HEK293 (cell line): ENCODE measurements around the gene CABLES2.
"Not testable (repeated sequence)": the region's sequence is repeated elsewhere in the genome, so short reads cannot be mapped to it uniquely, and the experiment has no call there.

Experiments used
- BCL11A ChIP-seq: fragments of 450-650 bp; formaldehyde crosslinking; IDR thresholded peaks from 2 replicates; pipeline ENCODE4 v1.5.1; 2016; ENCODE audit warnings: low read depth, missing biosample characterization, missing genetic modification characterization
- CTCF ChIP-seq: fragments of 450-650 bp; formaldehyde crosslinking; IDR thresholded peaks from 2 replicates; pipeline ENCODE4 v1.5.1; 2016; ENCODE audit warnings: missing biosample characterization, missing genetic modification characterization
- MYNN ChIP-seq: fragments of 450-650 bp; formaldehyde crosslinking; IDR thresholded peaks from 2 replicates; pipeline ENCODE4 v1.5.1; 2016; ENCODE audit warnings: missing biosample characterization, missing genetic modification characterization, borderline replicate concordance
- ZBTB11 ChIP-seq: fragments of 450-650 bp; formaldehyde crosslinking; conservative IDR thresholded peaks from 2 replicates; pipeline ENCODE4 v1.5.1; 2016; ENCODE audit warnings: low read depth, missing biosample characterization, missing genetic modification characterization
- ZNF26 ChIP-seq: fragments of 450-650 bp; formaldehyde crosslinking; IDR thresholded peaks from 2 replicates; pipeline ENCODE4 v1.5.1; 2016; ENCODE audit warnings: missing biosample characterization, missing genetic modification characterization
- ZNF354C ChIP-seq: fragments of 450-650 bp; formaldehyde crosslinking; IDR thresholded peaks from 2 replicates; pipeline ENCODE4 v1.5.1; 2016; ENCODE audit warnings: missing biosample characterization, missing genetic modification characterization, low read depth, borderline replicate concordance
- ZNF366 ChIP-seq: fragments of 450-650 bp; formaldehyde crosslinking; conservative IDR thresholded peaks from 2 replicates; pipeline ENCODE4 v1.5.1; 2016; ENCODE audit warnings: missing biosample characterization, missing genetic modification characterization
- ZSCAN30 ChIP-seq: fragments of 450-650 bp; IDR thresholded peaks from 2 replicates; pipeline ENCODE4 v1.5.1; 2018; ENCODE audit warnings: missing biosample characterization, mild to moderate bottlenecking, missing genetic modification characterization, moderate library complexity

- TF ChIP-seq ZNF366 (tag by site-specific recombination); ZNF26 (tag by site-specific recombination); ZNF354C (tag by site-specific recombination); CTCF (tag by site-specific recombination); ZSCAN30 (tag by site-specific recombination); MYNN (tag by site-specific recombination); ZBTB11 (tag by site-specific recombination); BCL11A: not testable (repeated sequence)
Observed at GRCh38 chr20:62373631-62374179, 33.4 kb downstream of the CABLES2 start.
